GM18951 (cell line): ENCODE measurements around the gene SLC35G2.
"Not testable (repeated sequence)": the region's sequence is repeated elsewhere in the genome, so short reads cannot be mapped to it uniquely, and the experiment has no call there.

Experiments used
- POLR2A ChIP-seq: IDR thresholded peaks from 4 replicates; pipeline ENCODE4 v1.6.1; 2011; ENCODE audit warnings: mild to moderate bottlenecking; ENCODE audit not compliant: insufficient read length, insufficient read depth; ENCODE audit errors: extremely low read depth
- in situ Hi-C: fragments of 300-500 bp; cut with MboI; formaldehyde crosslinking; loops from one replicate; pipeline ENCODE4 v1.12.0; 2022; ENCODE audit warnings: low sequenced_read_pairs, mixed read lengths, inconsistent platforms; ENCODE audit not compliant: unreplicated experiment

SLC35G2 gene

GRCh38 chr3:136818769-136819391, at the start of gene SLC35G2:
TSS of gene SLC35G2 (plus strand) at chr3:136819126. CDS start at chr3:136854461, 35,335 bp downstream.
- in situ Hi-C loops, result no loop called here
- TF ChIP-seq POLR2A, result no peak

- in situ Hi-C loops, result no loop called here
- TF ChIP-seq POLR2A, result no peak
Measured at GRCh38 chr3:136772709-136773108, 46.2 kb upstream of the SLC35G2 start.

- in situ Hi-C loops, result no loop called here
- TF ChIP-seq POLR2A, result no peak
Measured at GRCh38 chr3:136778865-136779264, 40.1 kb upstream of the SLC35G2 start.

GRCh38 chr3:136780741-136781140, 38.2 kb upstream of the SLC35G2 start:
- in situ Hi-C loops, result no loop called here
- no peak for TF ChIP-seq POLR2A

- in situ Hi-C loops, result no loop called here
- no peak for TF ChIP-seq POLR2A
Measured at GRCh38 chr3:136783708-136784191, 35.2 kb upstream of the SLC35G2 start.

- TF ChIP-seq POLR2A, result no peak
- in situ Hi-C loops, result no loop called here
Measured at GRCh38 chr3:136787349-136787748, 31.6 kb upstream of the SLC35G2 start.

DNA sequence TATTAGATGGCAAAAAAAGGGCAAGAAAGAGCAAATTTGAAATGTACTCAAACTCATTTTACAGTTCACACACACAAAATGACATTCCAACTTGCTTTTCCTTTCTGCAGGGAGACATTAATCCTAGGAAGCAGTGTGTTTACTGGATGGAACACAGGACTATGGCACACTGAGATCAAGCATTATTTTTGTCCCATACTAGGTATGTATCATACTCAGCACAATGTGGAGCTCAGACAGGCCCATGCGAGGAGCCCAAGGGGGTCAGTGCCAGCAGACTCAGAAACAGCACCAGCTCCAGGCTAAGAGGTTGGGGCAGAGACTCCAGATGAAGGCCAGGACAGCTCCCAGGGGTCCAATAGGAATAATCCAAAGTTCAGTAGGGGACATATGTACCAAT, 30.8 kb upstream of the SLC35G2 start:
- in situ Hi-C loops, result no loop called here
- TF ChIP-seq POLR2A, result no peak

DNA sequence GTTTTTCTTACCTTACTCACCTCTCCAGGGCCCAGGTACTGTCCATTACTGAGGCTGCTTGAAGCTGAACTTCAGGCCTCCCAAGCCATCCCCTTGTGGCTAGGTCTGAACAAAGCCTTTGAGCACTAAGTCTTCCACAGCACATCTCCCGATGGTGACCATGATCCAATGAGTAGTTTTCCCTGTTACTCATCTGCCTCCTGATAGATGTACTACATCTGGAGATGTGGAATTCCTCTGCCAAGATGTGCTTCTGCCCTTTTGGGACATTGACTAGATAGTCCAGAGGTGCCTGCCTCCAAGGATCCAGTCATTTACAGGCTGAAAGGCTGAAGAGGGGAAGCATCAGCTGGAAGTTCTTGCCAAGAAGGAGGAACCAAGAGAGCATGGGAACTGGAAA, 28.9 kb upstream of the SLC35G2 start:
- TF ChIP-seq POLR2A, result no peak
- in situ Hi-C loops, result no loop called here

GRCh38 chr3:136790786-136791185, 28.1 kb upstream of the SLC35G2 start:
- no peak for TF ChIP-seq POLR2A
- in situ Hi-C loops, result no loop called here

GRCh38 chr3:136792556-136793330, 26.2 kb upstream of the SLC35G2 start:
- in situ Hi-C loops, result no loop called here
- TF ChIP-seq POLR2A, result no peak

DNA sequence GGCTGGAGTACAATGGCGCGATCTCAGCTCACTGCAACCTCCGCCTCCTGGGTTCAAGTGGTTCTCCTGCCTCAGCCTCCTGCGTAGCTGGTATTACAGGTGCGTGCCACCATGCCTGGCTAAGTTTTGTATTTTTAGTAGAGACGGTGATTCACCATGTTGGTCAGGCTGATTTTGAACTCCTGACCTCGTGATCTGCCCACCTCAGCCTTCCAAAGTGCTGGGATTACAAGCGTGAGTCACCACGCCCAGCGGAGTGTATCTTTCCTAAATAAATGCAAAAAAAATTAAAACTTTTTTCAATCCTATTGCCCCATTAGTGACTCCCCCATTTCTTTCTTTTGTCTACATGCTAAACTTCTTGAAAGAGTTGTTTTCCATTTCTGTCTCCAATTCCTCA, 17.8 kb upstream of the SLC35G2 start:
- in situ Hi-C loops, result not testable (repeated sequence)

DNA sequence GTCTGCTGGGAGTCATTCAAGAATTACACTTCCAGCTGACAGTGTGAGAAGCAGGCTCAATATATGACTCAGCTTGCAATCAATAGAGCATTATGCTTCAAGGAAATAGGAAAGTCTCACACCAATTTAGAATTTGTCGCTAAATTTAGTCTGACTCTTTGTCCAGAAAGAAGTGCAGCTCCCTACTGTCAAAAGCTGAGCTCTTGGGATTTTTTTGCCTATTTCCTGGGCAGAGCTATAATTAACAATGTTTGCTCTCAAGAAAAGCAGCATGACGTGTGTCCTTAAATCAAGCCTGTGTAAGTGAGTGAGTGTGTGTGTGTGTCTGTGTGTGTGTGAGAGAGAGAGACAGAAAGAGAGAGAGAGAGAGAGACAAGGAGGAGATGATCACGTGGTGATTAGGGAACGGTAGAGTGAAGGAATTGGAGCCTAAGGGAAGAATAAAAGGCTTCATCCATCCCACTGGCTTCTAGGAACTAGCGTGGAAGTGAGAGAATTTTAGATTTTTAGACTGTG, 16.4 kb upstream of the SLC35G2 start:
- in situ Hi-C loops, result no loop called here

GRCh38 chr3:136804141-136804540, 14.8 kb upstream of the SLC35G2 start:
- TF ChIP-seq POLR2A, result no peak
- in situ Hi-C loops, result no loop called here

More for the DNA sequence above, 16.4 kb upstream of the SLC35G2 start:
- no peak for TF ChIP-seq POLR2A

- no peak for TF ChIP-seq POLR2A
- in situ Hi-C loops, result no loop called here
Measured at GRCh38 chr3:136804813-136805212, 14.1 kb upstream of the SLC35G2 start.
